ENCODE measurements around the gene SCAMP4.
A peak's percentile ranks its signal among the peaks of the same experiment; 100 is the strongest.
"Not testable (repeated sequence)": the region's sequence is repeated elsewhere in the genome, so short reads cannot be mapped to it uniquely, and the experiment has no call there.

SCAMP4 gene

GRCh38 chr19:1871630-1872029, 33.6 kb upstream of the SCAMP4 start:
- Mint-ChIP-seq H3K27me3 (ENCODE audit: low read depth) (no peaks in the 10 kb centered on the region), H3K9me3 (no peaks in the 10 kb centered on the region), H3K4me1 (peaks cover 21% of the 10 kb centered on the region), H3K4me3 (no peak overlapping the region), H3K36me3 (ENCODE audit: low read depth) (peaks cover 3% of the 10 kb centered on the region), H3K27ac (no peak overlapping the region)
- no peak for TF ChIP-seq CTCF (IDR thresholded peaks at IDR 0.05; ENCODE audit: unreplicated experiment in 3 of 3)

GRCh38 chr19:1872807-1873523, 32.2 kb upstream of the SCAMP4 start:
- TF ChIP-seq CTCF (IDR thresholded peaks at IDR 0.05; ENCODE audit: unreplicated experiment in 3 of 3): no peak
- H3K4me1 Mint-ChIP-seq: peaks cover 21% of the 10 kb centered on the region
- no peak overlapping the region for H3K27ac Mint-ChIP-seq
- H3K36me3 Mint-ChIP-seq (ENCODE audit: low read depth): peaks cover 3% of the 10 kb centered on the region
- H3K27me3 Mint-ChIP-seq (ENCODE audit: low read depth): no peaks in the 10 kb centered on the region
- no peaks in the 10 kb centered on the region for H3K9me3 Mint-ChIP-seq
- peak overlapping the region in 1 of 3 experiments; percentile 20 for H3K4me3 Mint-ChIP-seq

GRCh38 chr19:1873524-1874473, 31.4 kb upstream of the SCAMP4 start:
- no peak for TF ChIP-seq CTCF (IDR thresholded peaks at IDR 0.05; ENCODE audit: unreplicated experiment in 3 of 3)
- Mint-ChIP-seq H3K4me3 (peak overlapping the region; percentile 94 to 98 (median 96)), H3K36me3 (ENCODE audit: low read depth) (peaks cover 3% of the 10 kb centered on the region), H3K27ac (peak overlapping the region; percentile 62 to 89 (median 76)), H3K4me1 (peaks cover 21% of the 10 kb centered on the region), H3K27me3 (ENCODE audit: low read depth) (no peaks in the 10 kb centered on the region), H3K9me3 (no peaks in the 10 kb centered on the region)

- no peak for TF ChIP-seq CTCF (IDR thresholded peaks at IDR 0.05; ENCODE audit: unreplicated experiment in 3 of 3)
- Mint-ChIP-seq H3K9me3 (no peaks in the 10 kb centered on the region), H3K36me3 (ENCODE audit: low read depth) (peaks cover 3% of the 10 kb centered on the region), H3K4me3 (peak overlapping the region; percentile 94 to 98 (median 96)), H3K4me1 (peaks cover 21% of the 10 kb centered on the region), H3K27ac (peak overlapping the region; percentile 62 to 89 (median 76)), H3K27me3 (ENCODE audit: low read depth) (no peaks in the 10 kb centered on the region)
Observed at GRCh38 chr19:1874554-1875185, 30.5 kb upstream of the SCAMP4 start.

GRCh38 chr19:1875265-1875645, 29.9 kb upstream of the SCAMP4 start:
- H3K36me3 Mint-ChIP-seq (ENCODE audit: low read depth); H3K9me3 Mint-ChIP-seq; H3K27me3 Mint-ChIP-seq (ENCODE audit: low read depth): not testable (repeated sequence)
- Mint-ChIP-seq H3K4me1 (peaks cover 21% of the 10 kb centered on the region), H3K27ac (peak overlapping the region; percentile 62 to 91 (median 89)), H3K4me3 (peak overlapping the region; percentile 94 to 98 (median 96))
